Measurements from ENCODE around the gene ISYNA1. TPM values are rescaled to one million over a fixed set of nuclear protein-coding genes. Genes with fewer than 3 reads are reported as not detected.

Gene ISYNA1
- total and polyA plus RNA-seq, 2 of the 13 experiments (the other 11 are each of a cell fraction or from before 2014, with no cell fraction given), result 29.6 to 48.5 TPM

GRCh38 chr19:18385675-18386542 is 52.0 kb downstream of the ISYNA1 start, which contains the start of gene GDF15 (continued):
- TF ChIP-seq ZNF746 (CRISPR knock-in tag; IDR thresholded peaks at IDR 0.05), result peak; percentile 95
- peak; percentile 88 for TF ChIP-seq ZNF768 (CRISPR knock-in tag; IDR thresholded peaks at IDR 0.05)
- TF ChIP-seq, protein P1, sequence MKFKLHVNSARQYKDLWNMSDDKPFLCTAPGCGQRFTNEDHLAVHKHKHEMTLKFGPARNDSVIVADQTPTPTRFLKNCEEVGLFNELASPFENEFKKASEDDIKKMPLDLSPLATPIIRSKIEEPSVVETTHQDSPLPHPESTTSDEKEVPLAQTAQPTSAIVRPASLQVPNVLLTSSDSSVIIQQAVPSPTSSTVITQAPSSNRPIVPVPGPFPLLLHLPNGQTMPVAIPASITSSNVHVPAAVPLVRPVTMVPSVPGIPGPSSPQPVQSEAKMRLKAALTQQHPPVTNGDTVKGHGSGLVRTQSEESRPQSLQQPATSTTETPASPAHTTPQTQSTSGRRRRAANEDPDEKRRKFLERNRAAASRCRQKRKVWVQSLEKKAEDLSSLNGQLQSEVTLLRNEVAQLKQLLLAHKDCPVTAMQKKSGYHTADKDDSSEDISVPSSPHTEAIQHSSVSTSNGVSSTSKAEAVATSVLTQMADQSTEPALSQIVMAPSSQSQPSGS (CRISPR knock-in tag; IDR thresholded peaks at IDR 0.05), result peak; percentile 94
- TF ChIP-seq ZNF570 (CRISPR knock-in tag; IDR thresholded peaks at IDR 0.05; ENCODE audit: borderline replicate concordance), result no peak
- TF ChIP-seq, protein P2, sequence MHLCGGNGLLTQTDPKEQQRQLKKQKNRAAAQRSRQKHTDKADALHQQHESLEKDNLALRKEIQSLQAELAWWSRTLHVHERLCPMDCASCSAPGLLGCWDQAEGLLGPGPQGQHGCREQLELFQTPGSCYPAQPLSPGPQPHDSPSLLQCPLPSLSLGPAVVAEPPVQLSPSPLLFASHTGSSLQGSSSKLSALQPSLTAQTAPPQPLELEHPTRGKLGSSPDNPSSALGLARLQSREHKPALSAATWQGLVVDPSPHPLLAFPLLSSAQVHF (CRISPR knock-in tag; IDR thresholded peaks at IDR 0.05), result peak; percentile 76; the same call in 1 of the 2 replicates
- peak; percentile 33 for TF ChIP-seq ELF1 (CRISPR knock-in tag; IDR thresholded peaks at IDR 0.05)
- no peak for TF ChIP-seq GABPA (IDR thresholded peaks at IDR 0.05; ENCODE audit: low read depth, low read length)
- peak; percentile 52; the same call in 1 of the 2 replicates for TF ChIP-seq GABPA (CRISPR knock-in tag; IDR thresholded peaks at IDR 0.05; ENCODE audit: low read depth)
- peak; percentile 68 for TF ChIP-seq TFDP2 (CRISPR knock-in tag; IDR thresholded peaks at IDR 0.05)
- peak; percentile 93 for TF ChIP-seq SMAD3 (CRISPR knock-in tag; IDR thresholded peaks at IDR 0.05)
- TF ChIP-seq PCBP1 (IDR thresholded peaks at IDR 0.05; ENCODE audit: borderline replicate concordance, low read depth, low read length), result peak; percentile 70; the same call in 1 of the 2 replicates
- peak; percentile 95 for TF ChIP-seq FOXP4 (CRISPR knock-in tag; IDR thresholded peaks at IDR 0.05)
- TF ChIP-seq ARID5B (CRISPR knock-in tag; IDR thresholded peaks at IDR 0.05), result peak; percentile 74
- TF ChIP-seq POGK (CRISPR knock-in tag; conservative IDR thresholded peaks at IDR 0.05), result peak; percentile 93
- no peak for TF ChIP-seq TCF7L2 (IDR thresholded peaks at IDR 0.05; ENCODE audit: low read depth, low read length)
- TF ChIP-seq TARDBP (CRISPR knock-in tag; IDR thresholded peaks at IDR 0.05), result peak; percentile 88
- peak; percentile 91 for TF ChIP-seq ZMYM3 (CRISPR knock-in tag; IDR thresholded peaks at IDR 0.05)
